ENCODE data around the gene MBL2.

The MBL2 gene

DNA sequence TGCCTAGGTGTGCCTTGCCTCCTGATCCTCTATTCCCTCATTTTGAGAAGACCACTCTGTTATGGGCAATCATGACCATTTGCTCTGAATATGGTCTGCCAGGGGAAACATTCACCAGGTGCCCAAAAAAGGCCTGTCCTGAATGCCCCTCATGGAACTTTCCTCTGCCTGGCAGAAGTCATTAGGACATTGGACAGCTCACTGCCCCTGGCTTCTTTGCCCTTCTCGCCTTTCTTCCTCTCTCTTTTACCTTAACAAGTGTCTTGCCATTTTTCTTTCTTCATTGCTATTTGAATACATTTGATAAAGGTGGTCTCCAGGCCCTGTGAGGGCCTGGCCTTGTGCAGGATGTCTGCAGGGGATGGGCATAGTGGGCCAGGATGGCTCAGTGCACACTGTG lies 20.3 kb downstream of the MBL2 start:
- TF ChIP-seq CTCF (IDR thresholded peaks at IDR 0.05; ENCODE audit: insufficient read depth, missing control alignments), result no peak
- DNase-seq (ENCODE audit: insufficient read length, low spot score), result no peak
- FAIRE-seq, result no peak

- DNase-seq (ENCODE audit: insufficient read length, low spot score) (no peak), FAIRE-seq (no peak)
- TF ChIP-seq CTCF (IDR thresholded peaks at IDR 0.05; ENCODE audit: insufficient read depth, missing control alignments), result no peak
These were observed 21.2 kb downstream of the MBL2 start for GRCh38 chr10:52751337-52751736.

DNA sequence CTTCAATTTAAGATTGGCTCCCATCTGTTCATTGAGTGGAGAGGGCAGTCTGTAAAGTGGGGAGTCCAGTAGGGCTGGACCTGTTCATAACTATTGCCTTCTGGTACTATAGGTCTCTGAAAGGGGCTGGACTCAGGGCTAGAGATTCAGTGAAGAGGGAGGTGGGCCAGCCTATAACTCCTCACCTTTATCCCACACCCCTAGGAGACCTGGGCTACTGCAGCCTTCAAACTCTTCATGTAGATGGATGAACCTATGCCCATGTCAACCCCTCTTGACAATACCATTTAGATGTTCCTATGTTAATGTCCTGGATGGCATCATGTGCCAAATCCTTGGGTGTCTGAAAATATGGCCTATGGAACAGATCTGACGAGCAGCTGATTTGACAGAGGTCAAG lies 22.0 kb downstream of the MBL2 start:
- FAIRE-seq, result no peak
- TF ChIP-seq CTCF (IDR thresholded peaks at IDR 0.05; ENCODE audit: insufficient read depth, missing control alignments), result no peak
- no peak for DNase-seq (ENCODE audit: insufficient read length, low spot score)

DNA sequence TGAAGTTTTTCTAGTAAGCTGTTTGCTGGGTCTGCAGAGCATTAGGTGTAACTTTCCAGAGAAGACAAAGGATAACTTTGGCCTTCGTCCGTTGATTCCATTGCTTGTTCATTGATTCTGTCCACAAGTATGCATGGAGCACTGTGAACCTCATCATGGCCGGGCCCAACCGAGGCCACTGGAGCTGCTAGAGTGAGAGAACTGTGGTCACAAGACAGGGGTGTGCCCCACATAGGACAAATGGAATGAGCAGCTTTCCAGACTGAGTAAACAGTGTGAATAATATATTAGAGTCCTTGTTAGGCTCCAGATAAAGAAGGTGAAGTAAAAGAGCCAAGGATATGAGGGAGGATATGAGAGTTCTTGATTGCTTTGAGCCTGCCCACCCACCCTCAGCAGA lies 24.9 kb downstream of the MBL2 start:
- TF ChIP-seq CTCF (IDR thresholded peaks at IDR 0.05; ENCODE audit: insufficient read depth, missing control alignments), result no peak
- DNase-seq (ENCODE audit: insufficient read length, low spot score) (no peak), FAIRE-seq (no peak)

GRCh38 chr10:52746169-52746568 lies 26.4 kb downstream of the MBL2 start:
- FAIRE-seq, result no peak
- no peak for DNase-seq (ENCODE audit: insufficient read length, low spot score)
- TF ChIP-seq CTCF (IDR thresholded peaks at IDR 0.05; ENCODE audit: insufficient read depth, missing control alignments), result no peak

GRCh38 chr10:52744057-52744805 lies 28.4 kb downstream of the MBL2 start:
- no peak for TF ChIP-seq CTCF (IDR thresholded peaks at IDR 0.05; ENCODE audit: insufficient read depth, missing control alignments)
- FAIRE-seq (no peak), DNase-seq (ENCODE audit: insufficient read length, low spot score) (no peak)

DNA sequence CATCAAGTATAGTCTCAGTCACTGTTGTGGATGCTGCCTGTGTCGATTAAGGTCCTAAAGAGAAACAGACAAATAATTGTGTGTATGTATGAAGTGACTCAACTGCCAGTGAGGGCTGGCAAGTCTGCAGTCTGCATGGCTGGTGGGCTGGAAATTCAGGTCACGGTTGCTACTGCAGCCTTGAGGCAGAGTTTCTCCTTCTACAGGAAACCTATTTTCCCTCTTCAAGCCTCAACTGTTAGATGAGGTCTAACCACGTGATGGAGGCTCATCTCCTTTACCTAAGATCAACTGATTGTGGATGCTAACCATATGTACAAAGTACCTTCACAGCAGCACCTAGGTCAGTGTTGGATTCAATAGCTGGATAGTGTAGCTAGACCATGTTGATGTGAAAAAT lies 29.9 kb downstream of the MBL2 start:
- no peak for TF ChIP-seq CTCF (IDR thresholded peaks at IDR 0.05; ENCODE audit: insufficient read depth, missing control alignments)
- no peak for DNase-seq (ENCODE audit: insufficient read length, low spot score)
- no peak for FAIRE-seq

Measured in D721Med (cell line).